Activated T-cell treated with anti-CD3 and anti-CD28 coated beads for 4 hours (primary cell): Measurements from ENCODE around the gene ZNF611.
"Not testable (repeated sequence)": the region's sequence is repeated elsewhere in the genome, so short reads cannot be mapped to it uniquely, and the experiment has no call there.

Source experiments
- DNase-seq: peaks from one replicate; pipeline ENCODE4 v3.0.0-alpha.2; 2020

The ZNF611 gene

DNA sequence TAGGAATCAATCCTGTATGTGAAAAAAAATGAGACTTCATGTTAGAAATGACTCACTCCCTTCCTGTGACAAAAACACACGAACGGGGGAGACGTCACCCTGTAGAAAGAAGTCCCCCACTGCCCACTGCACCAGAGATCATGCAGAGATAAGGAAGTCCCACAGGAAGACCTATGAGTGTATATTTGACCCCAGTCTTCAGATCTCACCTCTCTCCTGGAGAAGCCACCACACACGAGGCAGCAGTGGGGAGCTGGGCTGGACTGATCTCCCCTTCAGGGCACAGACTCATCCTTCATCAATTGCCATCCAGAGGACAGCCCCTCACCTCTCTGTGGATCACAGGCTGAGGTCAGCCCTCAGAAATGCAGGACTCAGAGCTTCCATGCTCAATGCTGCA, 18.9 kb downstream of the ZNF611 start:
- DNase-seq: peak; percentile 5

DNA sequence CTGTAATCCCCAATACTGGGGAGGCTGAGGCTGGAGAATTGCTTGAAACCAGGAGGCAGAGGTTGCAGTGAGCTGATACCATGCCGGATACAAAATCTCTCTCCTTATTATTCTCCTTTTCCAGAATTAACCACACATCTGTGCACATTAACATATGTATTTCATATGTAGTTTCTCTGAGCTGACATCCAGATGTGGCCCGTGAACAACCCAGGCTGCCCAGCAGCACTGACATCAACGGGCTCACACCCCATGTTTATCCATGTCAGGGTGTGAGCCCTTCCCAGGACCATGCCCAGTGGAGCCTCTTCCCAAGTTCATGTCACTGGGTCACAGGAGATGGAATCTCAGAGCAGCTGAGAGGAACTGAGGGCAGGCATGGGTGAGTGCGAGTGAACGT, 19.5 kb downstream of the ZNF611 start:
- not testable (repeated sequence) for DNase-seq

DNA sequence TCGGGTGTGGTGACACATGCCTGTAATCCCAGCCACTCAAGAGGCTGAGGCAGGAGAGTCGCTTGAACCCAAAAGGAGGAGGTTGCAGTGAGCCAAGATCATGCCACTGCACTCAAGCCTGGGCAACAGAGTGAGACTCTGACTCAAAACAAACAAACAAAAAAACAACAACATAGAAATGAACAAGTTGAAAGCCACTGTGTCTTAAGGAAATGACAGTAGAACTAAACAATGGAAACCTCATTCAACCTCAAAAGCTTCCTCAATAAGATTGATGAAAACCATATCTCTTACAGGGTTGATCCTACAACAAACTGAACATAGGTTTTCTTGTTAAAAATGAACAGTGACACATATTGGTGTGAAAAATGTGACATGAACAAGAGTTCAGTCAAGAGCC, 21.8 kb downstream of the ZNF611 start:
- DNase-seq: not testable (repeated sequence)

DNA sequence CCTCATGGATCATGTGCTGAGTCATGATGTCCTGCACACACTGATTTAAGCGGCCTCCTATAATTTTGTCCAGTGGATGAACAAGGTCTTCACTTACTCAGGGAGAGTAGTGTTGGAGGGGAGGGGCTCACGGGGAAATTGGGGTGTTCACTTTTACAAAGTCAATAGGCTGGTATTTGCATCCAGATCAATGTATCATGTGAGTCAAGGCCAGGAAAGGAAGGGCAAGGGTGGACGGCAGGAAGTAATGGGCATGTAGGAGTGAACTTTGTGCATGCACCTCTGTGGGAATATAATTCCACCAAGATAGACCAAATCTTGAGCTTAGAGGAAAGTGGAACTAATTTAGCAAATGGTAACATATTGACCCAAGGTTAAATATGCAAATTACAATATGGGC, 23.2 kb downstream of the ZNF611 start:
- not testable (repeated sequence) for DNase-seq

DNA sequence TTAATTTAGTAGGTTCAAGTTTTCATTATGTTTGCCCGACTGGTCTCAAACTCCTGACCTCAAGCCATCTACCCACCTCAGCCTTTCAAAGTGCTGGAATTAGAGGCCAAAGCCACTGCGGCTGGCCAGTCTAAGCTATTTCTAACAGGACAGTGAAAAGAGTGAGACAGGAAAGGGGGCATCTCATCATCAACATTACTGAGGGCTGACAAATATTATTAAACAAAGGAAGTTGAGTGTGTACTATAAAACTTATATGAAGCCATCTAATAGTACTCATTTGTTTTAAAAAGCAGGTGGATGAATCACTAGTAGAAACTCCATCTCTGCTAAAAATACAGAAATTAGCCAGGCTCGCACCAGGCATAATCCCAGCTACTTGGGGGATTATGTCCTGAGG, 24.3 kb downstream of the ZNF611 start:
- no peak for DNase-seq

DNA sequence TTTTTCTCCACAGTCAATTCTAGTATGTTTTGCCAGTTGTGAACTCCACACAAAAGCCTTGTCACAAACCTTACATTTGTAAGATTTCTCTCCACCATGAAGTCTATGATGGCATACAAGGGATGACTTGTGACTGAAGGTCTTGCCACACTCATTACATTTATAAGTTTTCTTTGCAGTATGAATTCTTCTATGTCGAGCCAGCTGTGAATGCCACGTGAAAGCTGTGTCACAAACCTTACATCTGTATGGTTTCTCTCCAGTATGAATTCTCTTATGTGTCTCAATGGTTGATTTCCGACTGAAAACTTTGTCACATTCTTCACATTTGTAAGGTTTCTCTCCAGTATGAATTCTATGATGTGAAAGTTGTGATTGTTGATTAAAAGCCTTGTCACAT, 29.2 kb downstream of the ZNF611 start:
- DNase-seq: not testable (repeated sequence)

DNA sequence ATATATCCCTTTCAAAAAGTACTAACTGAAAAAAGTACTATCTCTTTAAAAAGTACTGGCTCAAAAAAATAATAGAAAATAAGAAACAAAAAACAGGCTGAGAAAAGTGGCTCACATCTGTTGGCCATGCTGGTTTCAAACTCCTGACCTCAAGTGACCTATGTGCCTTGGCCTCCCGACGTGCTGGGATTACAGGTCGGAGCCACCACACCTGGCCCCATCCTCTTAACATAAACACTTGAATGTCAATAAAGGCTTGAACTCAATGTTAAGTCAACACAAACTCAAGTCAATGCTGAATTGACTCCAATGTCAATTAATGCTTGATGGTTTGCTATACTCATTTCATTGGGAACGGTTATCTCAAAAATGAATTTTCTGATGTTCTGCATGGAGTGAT, 30.9 kb downstream of the ZNF611 start:
- DNase-seq: no peak

DNA sequence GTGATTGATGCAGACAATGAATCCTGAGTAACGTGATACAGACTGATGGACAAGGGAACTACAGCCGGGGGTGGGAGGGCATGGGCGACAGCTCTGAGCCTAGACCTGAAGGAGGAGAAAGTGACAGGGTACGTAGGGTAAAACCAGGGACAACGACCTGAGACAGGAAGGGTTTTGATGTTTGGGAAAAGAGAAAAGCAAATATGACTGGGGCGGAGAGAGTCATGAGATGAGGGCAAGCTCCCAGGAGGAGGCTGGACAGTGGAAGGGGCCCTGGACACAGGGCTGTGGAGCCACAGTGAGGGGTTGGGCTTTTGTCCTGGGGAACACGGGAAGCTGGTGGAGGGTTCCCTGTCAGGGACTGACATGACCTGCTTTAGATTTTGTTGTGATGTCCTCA, 34.2 kb downstream of the ZNF611 start:
- DNase-seq: no peak

DNA sequence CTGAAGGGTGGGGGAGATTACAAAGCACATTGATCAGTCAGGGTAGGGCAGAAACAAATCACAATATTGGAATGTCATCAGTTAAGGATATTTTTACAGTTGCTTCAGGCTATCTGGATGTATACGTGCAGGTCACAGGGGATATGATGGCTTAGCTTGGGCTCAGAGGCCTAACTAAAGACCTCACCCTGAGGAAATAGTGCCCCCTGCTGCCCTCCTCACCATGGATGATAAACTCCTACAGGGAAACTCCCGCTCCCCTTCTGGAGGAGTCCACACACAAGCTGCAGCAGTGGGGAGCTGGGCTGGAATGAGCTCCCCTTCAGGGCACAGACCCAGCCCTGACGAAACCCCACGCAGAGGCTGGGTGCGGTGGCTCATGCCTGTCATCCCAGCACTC, 35.3 kb downstream of the ZNF611 start:
- not testable (repeated sequence) for DNase-seq

DNA sequence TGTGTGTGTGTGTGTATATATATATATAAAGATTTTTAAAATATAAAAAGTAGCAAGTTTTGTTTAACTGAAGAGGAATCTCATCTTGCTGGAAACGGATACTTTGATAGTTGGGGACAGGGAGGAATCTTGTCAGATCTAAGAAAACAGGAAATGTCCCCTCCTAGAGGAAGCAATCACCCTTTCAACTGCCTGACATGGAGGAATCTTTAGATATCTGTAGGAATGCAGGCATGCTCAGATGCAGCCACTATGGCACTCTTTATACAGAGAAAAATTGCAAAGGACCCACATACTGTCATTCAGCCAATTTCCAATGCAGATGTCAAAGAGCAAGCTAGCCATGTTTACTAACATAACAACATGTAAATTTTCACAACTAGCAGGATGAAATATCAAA, 38.8 kb downstream of the ZNF611 start:
- DNase-seq: no peak

DNA sequence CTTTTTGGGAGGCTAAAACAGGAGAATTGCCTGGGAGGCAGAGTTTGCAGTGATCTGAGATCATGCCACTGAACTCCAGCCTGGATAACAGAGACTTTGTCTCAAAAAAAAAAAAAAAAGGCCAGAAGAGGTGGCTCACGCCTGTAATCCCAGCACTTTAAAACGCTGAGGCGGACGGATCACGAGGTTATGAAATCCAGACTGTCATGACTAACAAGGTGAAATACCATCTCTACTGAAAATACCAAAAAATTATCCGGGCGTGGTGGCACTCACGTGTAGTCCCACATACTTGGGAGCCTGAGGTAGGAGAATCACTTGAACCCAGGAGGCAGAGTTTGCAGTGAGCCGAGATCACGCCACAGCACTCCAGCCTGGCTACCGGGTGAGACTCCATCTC, 39.9 kb downstream of the ZNF611 start:
- DNase-seq: no peak

DNA sequence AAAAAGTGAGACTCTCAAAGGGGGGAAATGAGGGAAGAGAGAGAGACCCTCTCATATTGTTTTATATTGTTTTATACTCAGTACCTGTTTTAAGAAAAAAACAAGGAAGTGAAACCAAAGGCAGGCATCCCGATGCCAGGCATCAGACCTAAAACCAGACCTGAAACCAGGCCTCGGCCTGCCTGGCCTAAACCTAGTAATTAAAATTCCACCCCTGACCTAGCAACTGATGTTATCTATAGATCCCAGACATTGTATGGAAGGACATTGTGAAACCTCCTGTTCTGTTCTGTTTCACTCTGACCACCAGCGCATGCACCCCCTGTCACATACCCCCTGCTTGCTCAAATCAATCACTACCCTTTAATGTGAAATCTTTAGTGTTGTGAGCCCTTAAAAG, 40.6 kb downstream of the ZNF611 start:
- DNase-seq: not testable (repeated sequence)

DNA sequence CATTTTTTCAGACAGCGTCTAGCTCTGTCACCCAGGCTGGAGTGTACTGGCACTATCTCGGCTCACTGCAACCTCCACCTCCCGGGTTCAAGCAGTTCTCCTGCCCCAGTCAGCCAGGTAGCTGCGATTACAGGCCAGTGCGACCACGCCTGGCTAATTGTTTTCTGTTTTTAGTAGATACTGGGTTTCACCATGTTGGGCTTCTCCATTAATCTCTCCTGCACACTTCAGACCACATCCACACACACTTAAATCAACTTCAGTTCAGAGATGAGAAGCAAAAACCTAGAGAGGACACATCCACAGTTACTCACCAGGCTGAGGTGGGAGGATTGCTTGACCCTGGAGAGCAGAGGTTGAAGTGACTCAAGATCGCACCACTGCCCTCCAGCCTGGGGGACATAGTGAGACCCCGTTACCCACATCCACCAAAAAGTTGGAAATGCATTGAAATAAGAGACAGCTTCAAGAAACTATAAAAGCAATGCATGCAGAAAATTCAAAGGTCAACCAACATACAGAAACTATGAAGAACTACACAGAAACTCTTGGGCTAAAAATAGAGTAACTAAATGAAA, 42.3 kb downstream of the ZNF611 start:
- DNase-seq: no peak

DNA sequence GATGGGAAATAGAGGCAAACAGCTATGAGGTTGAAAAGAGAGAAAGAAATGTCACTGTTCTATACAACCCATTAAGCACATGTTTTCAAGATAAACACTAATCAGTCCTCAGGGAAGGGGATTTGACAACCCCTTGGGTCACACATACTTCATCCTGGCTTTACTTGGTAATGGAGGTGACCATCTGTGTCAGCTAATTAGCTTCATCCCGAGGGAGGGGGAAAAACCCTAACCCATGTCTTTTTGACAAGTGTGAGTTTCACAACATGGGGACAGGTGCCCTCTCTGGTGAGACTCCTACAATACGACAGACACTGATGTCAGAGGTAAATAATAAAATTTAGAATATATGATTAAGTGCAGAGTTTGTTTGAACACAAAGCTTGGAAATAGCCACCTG, 43.1 kb downstream of the ZNF611 start:
- no peak for DNase-seq

DNA sequence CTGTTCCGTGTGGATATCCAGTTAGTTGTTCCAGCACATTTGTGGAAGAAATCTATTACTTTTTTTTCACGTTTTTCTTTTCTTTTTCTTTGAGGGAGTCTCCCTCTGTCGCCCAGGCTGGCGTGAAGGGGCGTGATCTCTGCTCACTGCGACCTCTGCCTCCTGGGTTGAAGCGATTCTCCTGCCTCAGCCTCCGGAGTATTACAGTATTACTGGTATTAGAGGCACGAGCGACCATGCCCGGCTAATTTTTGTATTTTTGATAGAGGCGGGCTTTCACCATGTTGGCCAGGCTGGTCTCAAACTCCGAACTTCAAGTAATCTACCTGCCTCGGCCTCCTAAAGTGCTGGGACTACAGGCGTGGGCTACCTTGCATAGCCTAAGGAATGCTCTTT, 43.6 kb downstream of the ZNF611 start:
- no peak for DNase-seq

DNA sequence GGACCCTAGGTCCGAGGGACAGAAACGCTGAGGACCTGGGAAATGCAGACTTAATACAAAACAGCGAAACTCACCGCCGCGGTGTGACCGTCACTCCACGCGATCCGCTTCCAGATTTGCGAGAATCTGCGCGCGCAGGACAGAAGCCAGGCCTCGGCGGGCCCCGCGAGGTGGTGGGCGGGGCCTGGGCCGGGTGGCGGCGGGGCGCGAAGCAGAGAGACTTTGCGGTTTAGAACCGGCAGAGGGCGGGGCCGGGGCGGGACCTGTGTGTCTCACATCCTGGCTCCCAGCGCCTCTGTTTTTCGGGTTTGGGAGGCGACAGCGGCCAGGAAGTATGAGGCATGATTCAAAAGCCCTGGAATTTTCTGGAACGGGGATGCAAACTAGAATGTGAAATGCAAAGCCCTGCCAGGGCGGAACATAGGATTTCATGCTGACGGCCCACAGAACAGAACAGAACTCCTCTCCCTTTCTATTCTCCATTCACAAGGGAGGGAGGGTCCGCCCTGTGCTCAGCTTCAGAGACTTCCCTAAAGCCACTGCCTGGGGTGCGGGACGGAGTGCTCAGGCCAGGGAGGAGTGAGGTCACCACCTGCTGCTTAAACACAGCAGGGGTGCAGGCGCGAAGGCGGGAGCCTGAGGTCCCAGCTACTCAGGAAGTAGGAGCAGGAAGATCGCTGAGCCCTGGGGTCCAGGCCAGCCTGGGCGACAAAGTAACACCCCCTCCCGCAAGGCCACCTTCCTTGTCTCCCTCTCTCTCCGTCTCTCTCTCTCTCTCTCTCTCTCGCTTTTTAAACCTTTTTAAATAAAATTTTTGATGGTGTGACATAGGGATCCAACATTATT, 44.3 kb downstream of the ZNF611 start:
- peak; percentile 90 for DNase-seq

DNA sequence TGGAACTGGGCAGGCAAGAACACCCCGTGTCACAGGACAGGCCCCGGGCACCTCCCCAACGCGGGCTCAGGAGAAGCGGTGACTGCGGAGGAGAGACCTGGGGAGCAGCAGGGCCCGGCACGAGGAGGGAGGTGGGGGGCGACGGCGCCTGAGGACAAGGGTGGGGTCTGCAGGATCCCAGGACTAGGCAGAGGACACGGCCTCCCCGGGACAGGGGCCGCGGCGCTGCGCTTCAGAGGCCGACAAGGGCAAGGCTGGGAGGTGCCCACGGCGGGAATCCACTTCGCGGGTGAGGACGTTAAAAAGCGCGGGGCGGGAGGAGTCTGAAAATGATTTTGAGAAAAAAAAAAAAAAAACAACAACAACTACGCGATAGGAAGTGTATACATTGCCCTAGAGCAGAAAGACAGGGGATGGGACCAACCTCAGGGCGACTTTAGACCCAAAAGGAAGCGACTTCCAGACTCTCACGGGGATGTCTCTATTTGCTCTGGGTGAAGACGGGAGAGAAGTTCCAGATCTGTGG, 44.9 kb downstream of the ZNF611 start:
- DNase-seq: peak; percentile 27

DNA sequence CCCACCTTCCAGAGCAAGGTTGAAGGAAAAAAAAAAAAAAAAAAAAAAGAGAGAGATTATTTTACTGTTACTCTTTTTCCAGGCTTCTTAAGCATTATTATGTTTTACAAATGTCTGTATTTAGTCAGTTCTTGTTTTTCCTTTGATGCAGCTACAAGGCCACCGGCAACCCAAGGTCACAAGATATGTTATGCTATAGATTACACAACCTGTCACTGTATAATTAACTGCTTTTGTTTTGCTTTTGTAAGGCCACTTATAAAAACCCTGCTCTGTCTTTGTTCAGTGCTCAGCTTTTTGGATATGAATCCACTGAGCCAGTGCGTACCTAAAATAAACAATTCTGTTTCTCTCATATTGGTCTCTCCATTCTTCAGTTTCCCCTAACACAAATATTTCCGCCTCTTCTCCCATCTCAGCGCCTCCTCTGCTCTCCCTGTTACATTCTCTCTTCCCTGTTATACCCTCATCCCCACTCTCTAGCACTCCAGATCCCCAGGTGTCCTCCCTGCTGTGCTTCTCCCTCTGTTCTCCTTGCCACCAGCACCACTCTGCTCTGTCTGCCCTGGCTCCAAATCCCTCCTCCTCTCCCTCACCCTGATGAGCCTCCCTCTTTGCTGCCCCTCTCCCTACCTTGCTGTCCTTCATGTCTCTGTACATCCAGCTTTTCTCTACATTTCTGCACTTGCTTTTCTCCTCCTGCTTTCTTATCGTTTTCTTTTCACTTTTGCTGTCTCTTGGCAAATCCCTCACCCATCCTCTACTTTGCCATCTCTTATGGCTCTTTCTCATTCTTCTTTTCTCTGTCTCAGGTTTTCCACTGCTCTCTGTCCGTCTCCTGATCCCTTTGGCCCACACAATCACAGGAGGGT, 45.7 kb downstream of the ZNF611 start:
- DNase-seq: not testable (repeated sequence)

DNA sequence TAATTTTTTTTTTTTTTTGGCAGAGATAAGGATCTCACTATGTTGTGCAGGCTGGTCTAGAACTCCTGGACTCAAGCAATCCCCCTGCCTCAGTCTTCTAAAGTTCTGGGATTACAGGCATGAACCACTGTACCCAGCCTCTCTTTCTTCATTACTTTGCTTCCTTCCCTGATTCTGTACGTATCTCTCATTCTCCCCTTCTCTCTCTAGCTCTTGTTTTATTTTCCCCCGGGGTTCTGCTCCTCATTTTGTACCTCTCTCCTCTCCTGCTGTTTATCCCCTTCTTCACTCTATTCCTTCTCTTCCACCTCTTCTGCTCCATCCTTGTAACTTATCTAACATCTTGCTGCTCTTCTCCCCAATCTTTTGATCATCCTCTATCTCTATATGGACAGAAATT, 46.5 kb downstream of the ZNF611 start:
- DNase-seq: no peak

DNA sequence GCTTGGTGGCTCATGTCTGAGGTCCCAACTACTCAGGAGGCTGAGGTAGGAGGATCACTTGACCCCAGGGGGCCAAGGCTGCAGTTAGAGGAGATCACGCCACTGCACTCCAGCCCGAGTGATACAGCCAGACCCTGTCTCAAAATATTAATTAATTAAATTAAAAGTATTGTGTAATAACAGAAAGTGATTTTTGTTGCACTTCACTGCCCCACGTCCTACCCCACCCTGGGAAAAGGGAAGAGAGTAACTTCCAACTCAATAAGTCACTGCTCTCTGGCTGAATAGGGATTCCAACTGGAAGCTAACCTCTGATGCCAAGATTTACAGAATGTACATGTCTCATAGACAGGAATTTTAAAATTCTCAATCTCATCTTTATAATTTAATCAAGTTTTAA, 47.2 kb downstream of the ZNF611 start:
- no peak for DNase-seq

DNA sequence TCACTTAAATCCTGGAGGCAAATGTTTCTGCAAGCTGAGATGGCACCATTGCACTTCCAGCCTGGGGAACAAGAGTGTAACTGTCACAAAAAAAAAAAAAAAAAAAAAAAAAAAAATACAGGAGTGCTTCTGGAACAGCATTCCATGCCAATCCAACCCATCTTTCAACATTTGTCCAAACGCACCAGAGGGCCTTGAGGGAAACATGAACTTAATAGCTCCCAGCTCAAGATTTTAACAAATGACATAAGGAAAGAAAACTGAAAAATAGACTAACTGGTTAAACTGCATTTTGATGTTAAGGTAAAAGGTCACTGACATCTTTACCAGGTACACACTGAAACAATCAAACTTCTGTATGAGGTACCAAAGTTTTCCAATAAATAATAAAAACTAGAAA, 49.0 kb downstream of the ZNF611 start:
- DNase-seq: no peak

DNA sequence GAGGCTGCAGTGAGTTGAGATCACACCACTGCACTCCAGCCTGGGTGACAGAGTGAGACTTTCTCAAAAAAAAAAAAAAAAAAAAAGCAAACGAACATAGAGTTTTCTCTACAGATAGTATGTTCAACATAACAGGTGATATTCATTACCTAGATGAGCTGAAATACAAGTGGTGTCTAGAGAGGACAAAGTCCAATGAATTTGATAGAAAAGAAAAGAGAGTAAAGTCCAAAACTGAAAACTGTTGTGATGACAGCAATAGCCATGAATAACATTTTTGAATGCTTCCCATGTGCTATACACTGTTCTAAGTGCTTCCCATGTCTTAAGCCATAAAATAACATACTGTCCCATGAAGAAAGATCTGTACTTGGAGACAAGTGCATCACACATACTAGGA, 53.6 kb downstream of the ZNF611 start:
- not testable (repeated sequence) for DNase-seq

DNA sequence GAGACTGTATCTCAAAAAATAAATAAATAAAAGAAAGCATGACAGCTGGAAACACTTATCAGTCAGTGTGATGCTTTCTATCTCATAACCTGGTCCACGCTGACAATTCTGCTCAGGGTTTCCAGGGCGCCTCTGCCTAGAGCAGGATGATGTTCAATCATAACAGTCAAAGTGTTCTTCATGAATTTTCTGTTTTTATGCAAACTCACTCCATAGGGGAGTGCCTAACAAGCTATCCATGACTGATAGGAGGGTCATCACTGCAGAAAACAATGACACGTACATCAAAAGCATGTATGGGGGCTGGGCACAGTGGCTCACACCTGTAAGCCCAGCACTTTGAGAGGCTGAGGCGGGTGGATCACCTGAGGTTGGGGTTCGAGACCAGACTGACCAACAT, 55.2 kb downstream of the ZNF611 start:
- DNase-seq: no peak

DNA sequence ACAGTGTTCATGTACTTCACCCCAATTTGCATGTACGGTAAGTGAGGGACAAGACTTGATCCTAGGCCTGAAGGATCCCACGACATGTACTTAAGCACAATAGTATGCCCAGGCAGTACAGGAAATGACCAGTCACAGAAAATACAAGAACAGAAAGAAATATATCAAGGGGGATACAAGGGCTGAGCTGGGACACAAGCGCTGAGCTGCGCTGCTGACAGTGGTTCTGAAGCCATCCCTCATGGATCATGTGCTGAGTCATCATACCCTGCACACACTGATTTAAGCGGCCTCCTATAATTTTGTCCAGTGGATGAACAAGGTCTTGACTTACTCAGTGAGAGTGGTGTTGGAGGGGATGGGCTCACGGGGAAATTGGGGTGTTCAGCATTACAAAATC, 59.6 kb downstream of the ZNF611 start:
- DNase-seq: not testable (repeated sequence)
